Tibial nerve (tissue), 4 donors: ENCODE data around the gene CBX6. TPM values are rescaled to one million over a fixed set of nuclear protein-coding genes. Genes with fewer than 3 reads are reported as not detected.

ENCODE experiments used
- DNase-seq, 2 donors: peaks; one replicate each; pipeline ENCODE4 v3.0.0-alpha.2; 2019; ENCODE audit warnings: low spot score in 2 of 2
- H3K27ac ChIP-seq, 4 donors: fragments of 200-600 bp; sonication (generic) in 3 of 4; one replicate each; pipeline ENCODE4 v1.5.1; 2017 to 2019; ENCODE audit warnings: mild to moderate bottlenecking in 1 of 4
- H3K27me3 ChIP-seq, 2 donors: fragments of 200-600 bp; sonication (generic) in 1 of 2; one replicate each; pipeline versions ENCODE4 v1.5.1 to v1.6.0; 2017 to 2019
- H3K36me3 ChIP-seq, 3 donors: fragments of 200-600 bp; sonication (generic); one replicate each; pipeline ENCODE4 v1.5.1; 2018 to 2019
- H3K4me1 ChIP-seq, 4 donors: fragments of 200-600 bp; sonication (generic) in 3 of 4; one replicate each; pipeline ENCODE4 v1.5.1; 2017 to 2019
- H3K4me3 ChIP-seq, 4 donors: fragments of 200-600 bp; sonication (generic) in 3 of 4; one replicate each; pipeline ENCODE4 v1.5.1; 2017 to 2019; ENCODE audit warnings: mild to moderate bottlenecking in 1 of 4, moderate library complexity in 1 of 4
- H3K9me3 ChIP-seq, 4 donors: fragments of 200-600 bp; sonication (generic) in 3 of 4; one replicate each; pipeline ENCODE4 v1.5.1; 2017 to 2019
- EP300 ChIP-seq, 2 donors: sonication (generic); formaldehyde crosslinking; IDR thresholded peaks; one replicate each; pipeline ENCODE4 v1.6.1; 2017; ENCODE audit warnings: antibody characterized with exemption in 2 of 2, mild to moderate bottlenecking in 1 of 2
- POLR2A ChIP-seq, 2 donors: fragments of 450-650 bp; IDR thresholded peaks; one replicate each; pipeline ENCODE4 v1.6.1; 2017; ENCODE audit warnings: antibody characterized with exemption in 2 of 2, mild to moderate bottlenecking in 2 of 2, moderate library complexity in 2 of 2
- WGBS, 2 donors: methylation state at CpG; one replicate each; pipeline ENCODE4 v1.1.5; 2018; 5-methylcytosine and 5-hydroxymethylcytosine counted together
- total RNA-seq, 4 donors: library from RNA; depleted of rRNA; stranded (reverse); fragments of >200 nt; gene quantifications; one replicate each; pipeline ENCODE4 v1.1.0, GENCODE V29; 2016
- TF ChIP-seq, protein P1 (sequence below), 5 experiments: fragments of 200-600 bp in 3 of 5; fragments of 450-650 bp in 2 of 5; sonication (generic) in 3 of 5; IDR thresholded peaks; one replicate each; pipeline ENCODE4 v1.5.1; 2016 to 2019; ENCODE audit warnings: antibody characterized with exemption in 5 of 5, mild to moderate bottlenecking in 3 of 5, moderate library complexity in 2 of 5

The CBX6 gene
- total RNA-seq, 4 donors from 2014 or later = 50.0 to 78.0 (median 56.8) TPM

DNA sequence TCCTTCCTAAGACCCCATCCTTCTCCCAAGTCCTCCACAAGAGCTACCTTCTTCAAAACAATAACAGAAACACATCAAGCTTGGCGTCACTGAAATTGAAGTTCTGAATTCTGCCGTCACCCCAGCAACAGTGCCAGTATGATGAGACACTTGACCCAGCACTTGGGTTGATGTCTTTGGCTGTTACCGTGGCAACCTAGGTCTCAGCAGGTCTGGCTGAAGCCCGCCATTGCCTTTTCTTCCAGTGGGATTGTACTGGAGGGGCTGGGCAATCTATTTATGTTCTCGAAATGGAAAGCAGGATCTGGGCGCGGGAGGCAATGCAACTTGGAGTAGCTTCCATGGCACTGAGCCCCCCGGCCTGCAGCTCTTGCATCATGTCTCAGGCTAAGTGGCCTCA is 52.0 kb downstream of the CBX6 start:
- no peak for DNase-seq
- TF ChIP-seq, protein P1, sequence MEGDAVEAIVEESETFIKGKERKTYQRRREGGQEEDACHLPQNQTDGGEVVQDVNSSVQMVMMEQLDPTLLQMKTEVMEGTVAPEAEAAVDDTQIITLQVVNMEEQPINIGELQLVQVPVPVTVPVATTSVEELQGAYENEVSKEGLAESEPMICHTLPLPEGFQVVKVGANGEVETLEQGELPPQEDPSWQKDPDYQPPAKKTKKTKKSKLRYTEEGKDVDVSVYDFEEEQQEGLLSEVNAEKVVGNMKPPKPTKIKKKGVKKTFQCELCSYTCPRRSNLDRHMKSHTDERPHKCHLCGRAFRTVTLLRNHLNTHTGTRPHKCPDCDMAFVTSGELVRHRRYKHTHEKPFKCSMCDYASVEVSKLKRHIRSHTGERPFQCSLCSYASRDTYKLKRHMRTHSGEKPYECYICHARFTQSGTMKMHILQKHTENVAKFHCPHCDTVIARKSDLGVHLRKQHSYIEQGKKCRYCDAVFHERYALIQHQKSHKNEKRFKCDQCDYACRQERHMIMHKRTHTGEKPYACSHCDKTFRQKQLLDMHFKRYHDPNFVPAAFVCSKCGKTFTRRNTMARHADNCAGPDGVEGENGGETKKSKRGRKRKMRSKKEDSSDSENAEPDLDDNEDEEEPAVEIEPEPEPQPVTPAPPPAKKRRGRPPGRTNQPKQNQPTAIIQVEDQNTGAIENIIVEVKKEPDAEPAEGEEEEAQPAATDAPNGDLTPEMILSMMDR (IDR thresholded peaks at IDR 0.05) = no peak
- TF ChIP-seq POLR2A (IDR thresholded peaks at IDR 0.05) (no peak), EP300 (IDR thresholded peaks at IDR 0.05) (no peak)
- H3K4me1 ChIP-seq = no peaks in the 10 kb centered on the region
- 76 to 81% methylated on average over 8 of the region's 8 CpGs for WGBS, 2 donors
- H3K4me3 ChIP-seq = no peak overlapping the region
- H3K27ac ChIP-seq = no peak overlapping the region
- no peaks in the 10 kb centered on the region for H3K9me3 ChIP-seq
- H3K36me3 ChIP-seq = peaks cover 0 to 14% (median 0%) of the 10 kb centered on the region in 3 donors
- H3K27me3 ChIP-seq = no peaks in the 10 kb centered on the region

DNA sequence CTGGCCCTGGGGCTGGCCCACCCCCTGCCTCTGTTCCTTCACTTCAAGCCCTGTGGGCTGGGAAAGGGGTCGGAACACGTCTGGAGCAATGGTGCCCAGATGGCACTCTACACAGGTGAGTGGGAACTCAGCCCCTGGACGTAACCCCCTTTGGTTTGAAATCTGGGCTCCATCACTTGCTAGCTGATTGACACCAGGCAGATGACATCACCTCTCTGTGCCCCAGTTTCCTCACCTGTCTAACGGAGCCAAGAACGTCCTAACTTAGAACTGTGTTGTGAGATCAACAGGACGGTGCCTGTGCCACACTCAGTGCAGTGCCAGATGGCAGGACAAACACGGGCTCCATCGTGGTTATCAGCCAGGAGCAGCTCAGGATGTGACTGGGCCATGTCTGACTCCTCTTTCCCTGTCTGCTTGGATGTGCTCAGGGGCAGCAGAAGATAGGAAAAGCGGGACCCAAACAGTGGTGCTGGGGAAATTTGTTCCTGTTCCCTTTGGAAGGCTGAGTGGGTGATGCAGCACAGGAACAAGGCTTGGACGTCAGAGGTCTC is 52.6 kb downstream of the CBX6 start:
- H3K27me3 ChIP-seq = no peaks in the 10 kb centered on the region
- no peak for DNase-seq
- H3K9me3 ChIP-seq = no peaks in the 10 kb centered on the region
- no peak overlapping the region for H3K4me3 ChIP-seq
- no peak for TF ChIP-seq POLR2A (IDR thresholded peaks at IDR 0.05)
- no peak for TF ChIP-seq EP300 (IDR thresholded peaks at IDR 0.05)
- TF ChIP-seq, protein P1 (IDR thresholded peaks at IDR 0.05) = no peak
- no peak overlapping the region for H3K27ac ChIP-seq
- H3K36me3 ChIP-seq = peaks cover 0 to 14% (median 0%) of the 10 kb centered on the region in 3 donors
- 74 to 88% methylated on average over 10 of the region's 10 CpGs for WGBS, 2 donors
- no peaks in the 10 kb centered on the region for H3K4me1 ChIP-seq

DNA sequence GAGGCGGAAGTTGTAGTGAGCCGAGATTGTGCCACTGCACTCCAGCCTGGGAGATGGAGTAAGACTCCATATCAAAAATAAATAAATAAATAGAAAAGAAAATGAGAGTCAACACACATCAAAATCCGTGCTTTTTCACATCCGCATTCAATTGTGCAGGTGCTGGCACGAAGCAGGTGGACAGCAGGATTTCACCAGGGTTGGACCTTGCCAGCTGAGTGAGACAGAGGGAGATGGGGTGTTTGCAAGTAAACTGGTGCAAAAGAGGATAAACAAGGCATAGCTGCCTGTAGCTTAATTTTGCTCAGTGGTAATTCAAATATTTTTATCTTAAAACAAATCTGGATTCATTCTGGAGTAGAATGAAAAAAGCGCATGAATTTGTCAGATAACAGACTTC is 54.8 kb downstream of the CBX6 start:
- H3K36me3 ChIP-seq = peaks cover 0 to 5% (median 0%) of the 10 kb centered on the region in 3 donors
- DNase-seq = no peak
- no peak for TF ChIP-seq POLR2A (IDR thresholded peaks at IDR 0.05)
- TF ChIP-seq EP300 (IDR thresholded peaks at IDR 0.05) = no peak
- TF ChIP-seq, protein P1 (IDR thresholded peaks at IDR 0.05) = no peak
- H3K4me3 ChIP-seq = no peak overlapping the region
- 88 to 91% methylated on average over 6 of the region's 6 CpGs for WGBS, 2 donors
- no peaks in the 10 kb centered on the region for H3K4me1 ChIP-seq
- H3K27me3 ChIP-seq = no peaks in the 10 kb centered on the region
- no peak overlapping the region for H3K27ac ChIP-seq
- no peaks in the 10 kb centered on the region for H3K9me3 ChIP-seq

DNA sequence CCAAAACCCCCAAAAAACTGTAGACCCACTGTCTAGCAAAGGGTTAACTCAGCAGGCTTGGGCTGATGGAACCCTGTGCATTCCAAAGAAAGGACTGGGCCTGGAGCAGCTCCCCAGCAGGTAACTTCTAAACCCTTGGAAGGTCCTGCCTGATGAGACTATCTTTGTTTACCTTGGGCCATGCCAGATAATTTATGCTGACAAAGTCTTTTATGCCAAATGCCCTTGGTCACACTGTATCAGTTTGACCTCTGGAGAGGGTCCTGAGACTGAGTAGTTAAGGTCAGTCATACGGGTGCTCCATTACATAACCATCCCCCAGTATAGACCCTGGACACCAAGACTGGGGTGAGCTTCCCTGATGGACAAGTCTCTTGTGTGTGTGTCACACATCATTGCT is 56.2 kb downstream of the CBX6 start:
- no peak overlapping the region for H3K27ac ChIP-seq
- no peaks in the 10 kb centered on the region for H3K36me3 ChIP-seq
- TF ChIP-seq EP300 (IDR thresholded peaks at IDR 0.05) = no peak
- TF ChIP-seq, protein P1 (IDR thresholded peaks at IDR 0.05) = no peak
- TF ChIP-seq POLR2A (IDR thresholded peaks at IDR 0.05) = no peak
- no peak for DNase-seq
- no peak overlapping the region for H3K4me3 ChIP-seq
- H3K9me3 ChIP-seq = peaks cover 0 to under 1% (median 0%) of the 10 kb centered on the region in 4 donors
- no peaks in the 10 kb centered on the region for H3K4me1 ChIP-seq
- no peaks in the 10 kb centered on the region for H3K27me3 ChIP-seq
- 32 to 40% methylated on average over 1 of the region's 1 CpG for whole genome bisulfite sequencing, 2 donors

Other genes with a start within 250 kb of the CBX6 start
- gene FAM227A, start 215.8 kb downstream of the CBX6 start, total RNA-seq = 10 to 100 TPM in 2 of 4 donors, 1 to 10 TPM in 2; 1.3 to 10.2 (median 6.7) TPM
- gene CBY1, start 215.6 kb downstream of the CBX6 start, total RNA-seq = 10 to 100 TPM; 13.5 to 24.3 (median 17.8) TPM
- gene TOMM22, start 190.3 kb downstream of the CBX6 start, total RNA-seq = 10 to 100 TPM; 23.1 to 28.5 (median 27.1) TPM
- gene JOSD1, start 171.3 kb downstream of the CBX6 start, total RNA-seq = 10 to 100 TPM; 50.7 to 86.4 (median 76.0) TPM
- gene GTPBP1, start 166.3 kb downstream of the CBX6 start, total RNA-seq = 10 to 100 TPM; 46.0 to 72.0 (median 56.6) TPM
- 1,000 to 10,000 TPM in 1 of 4 donors, 100 to 1,000 TPM in 3; 640 to 1,234 (median 846) TPM for gene SUN2, start 116.2 kb downstream of the CBX6 start, total RNA-seq
- gene DNAL4, start 78.1 kb downstream of the CBX6 start, total RNA-seq = 10 to 100 TPM; 14.7 to 17.7 (median 17.1) TPM
- 10 to 100 TPM in 1 of 4 donors, 1 to 10 TPM in 3; 7.5 to 12.3 (median 8.4) TPM for gene NPTXR, start 28.2 kb downstream of the CBX6 start, total RNA-seq
- gene APOBEC3A, start 85.4 kb upstream of the CBX6 start, total RNA-seq = 1 to 10 TPM in 1 of 4 donors, not detected in 3; 3.3 TPM
- 1 to 10 TPM in 1 of 4 donors, under 1 TPM in 2, not detected in 1; 0.39 to 3.3 (median 0.60) TPM for gene APOBEC3B, start 110.1 kb upstream of the CBX6 start, total RNA-seq
- 10 to 100 TPM in 2 of 4 donors, 1 to 10 TPM in 2; 6.6 to 14.4 (median 9.9) TPM for gene APOBEC3C, start 142.0 kb upstream of the CBX6 start, total RNA-seq
- 1 to 10 TPM in 2 of 4 donors, under 1 TPM in 2; 0.44 to 2.1 (median 1.1) TPM for gene APOBEC3D, start 148.9 kb upstream of the CBX6 start, total RNA-seq
- 1 to 10 TPM; 3.5 to 7.8 (median 5.2) TPM for gene APOBEC3F, start 168.6 kb upstream of the CBX6 start, total RNA-seq
- 10 to 100 TPM in 2 of 4 donors, 1 to 10 TPM in 2; 6.5 to 27.5 (median 11.4) TPM for gene APOBEC3G, start 205.1 kb upstream of the CBX6 start, total RNA-seq
- 1 to 10 TPM in 1 of 4 donors, not detected in 3; 1.1 TPM for gene APOBEC3H, start 225.0 kb upstream of the CBX6 start, total RNA-seq